Measurements from ENCODE around the gene OBP2A. TPM values are rescaled to one million over a fixed set of nuclear protein-coding genes. Genes with fewer than 3 reads are reported as not detected.

OBP2A gene
- total RNA-seq, 6 donors from 2014 or later = not detected

DNA sequence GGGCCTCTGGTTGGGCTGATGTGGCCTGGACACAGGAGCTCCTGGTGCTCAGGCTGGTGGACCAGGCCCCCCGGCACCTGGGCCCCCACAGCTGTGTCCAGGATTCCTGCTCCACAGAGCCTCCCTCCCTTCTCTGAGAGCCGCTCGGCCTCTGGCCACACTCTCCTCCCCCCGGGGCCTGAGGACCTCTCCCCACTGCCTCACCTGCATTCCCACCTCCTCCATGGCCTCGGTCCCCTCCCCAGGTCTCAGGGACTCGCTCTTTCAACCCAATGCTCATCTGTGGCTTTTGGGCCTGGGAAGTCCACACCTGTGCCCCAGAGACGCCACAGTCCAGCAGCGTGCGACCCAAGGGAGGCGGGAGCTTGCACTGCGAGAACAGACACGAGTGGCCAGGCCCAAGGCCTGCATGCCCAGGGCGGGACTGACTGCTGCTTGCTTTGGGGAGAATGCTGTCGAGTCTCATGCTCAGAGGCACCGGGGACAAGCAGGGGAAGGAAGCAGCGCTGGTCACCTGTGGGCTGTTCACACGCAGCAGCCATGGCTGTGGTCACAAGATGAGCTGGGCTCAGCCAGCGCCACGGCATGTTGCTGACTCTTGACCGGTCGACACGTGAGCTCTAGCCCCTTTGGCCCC is 30.2 kb downstream of the OBP2A start:
- no peaks in the 10 kb centered on the region for H3K36me3 ChIP-seq
- no peak overlapping the region for H3K4me3 ChIP-seq
- H3K4me1 ChIP-seq = no peaks in the 10 kb centered on the region
- H3K27ac ChIP-seq = no peak overlapping the region
- peak in 1 of 2 donors; percentile 23 for ATAC-seq (ENCODE audit: low FRiP score in 2 of 2)
- no peaks in the 10 kb centered on the region for H3K27me3 ChIP-seq
- WGBS, 2 donors = 72 to 83% methylated on average over 18 to 22 of the region's 22 CpGs
- DNase-seq = peak in 1 of 2 donors; percentile 63
- no peaks in the 10 kb centered on the region for H3K9me3 ChIP-seq
- TF ChIP-seq CTCF (IDR thresholded peaks at IDR 0.05) (no peak), EP300 (IDR thresholded peaks at IDR 0.05) (no peak), POLR2AphosphoS5 (IDR thresholded peaks at IDR 0.05) (no peak), POLR2A (IDR thresholded peaks at IDR 0.05) (no peak)

GRCh38 chr9:135577256-135577655 is 31.3 kb downstream of the OBP2A start:
- Histone ChIP-seq H3K9me3 (no peaks in the 10 kb centered on the region), H3K27me3 (no peaks in the 10 kb centered on the region), H3K4me1 (no peaks in the 10 kb centered on the region), H3K36me3 (no peaks in the 10 kb centered on the region), H3K27ac (no peak overlapping the region), H3K4me3 (no peak overlapping the region)
- no peak for TF ChIP-seq CTCF (IDR thresholded peaks at IDR 0.05)
- TF ChIP-seq POLR2A (IDR thresholded peaks at IDR 0.05) = no peak
- TF ChIP-seq POLR2AphosphoS5 (IDR thresholded peaks at IDR 0.05) = no peak
- no peak for TF ChIP-seq EP300 (IDR thresholded peaks at IDR 0.05)
- DNase-seq (no peak), ATAC-seq (ENCODE audit: low FRiP score in 2 of 2) (no peak)
- WGBS, 2 donors = 84 to 85% methylated on average over 10 of the region's 10 CpGs

DNA sequence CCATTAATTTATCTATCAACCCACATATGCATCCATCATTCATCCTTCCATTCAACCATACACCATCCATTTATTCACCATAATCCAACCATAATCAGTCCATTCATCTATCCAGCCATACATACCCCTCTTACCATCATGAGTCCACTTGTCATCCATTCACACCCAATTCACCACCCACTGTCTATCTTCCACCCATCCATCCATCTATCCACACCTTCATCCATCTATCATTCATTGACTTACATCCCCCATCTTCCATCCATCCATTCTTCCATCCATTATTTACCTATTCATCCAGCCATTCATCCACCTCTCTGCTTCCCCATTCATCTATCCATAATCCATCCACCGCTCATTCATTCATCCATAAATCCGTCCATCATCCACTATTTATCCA is 33.4 kb downstream of the OBP2A start:
- Histone ChIP-seq H3K27ac (no peak overlapping the region), H3K36me3 (no peaks in the 10 kb centered on the region), H3K9me3 (no peaks in the 10 kb centered on the region), H3K27me3 (no peaks in the 10 kb centered on the region), H3K4me3 (no peak overlapping the region), H3K4me1 (no peaks in the 10 kb centered on the region)
- TF ChIP-seq EP300 (IDR thresholded peaks at IDR 0.05) (no peak), CTCF (IDR thresholded peaks at IDR 0.05) (no peak), POLR2A (IDR thresholded peaks at IDR 0.05) (no peak), POLR2AphosphoS5 (IDR thresholded peaks at IDR 0.05) (no peak)
- 32 to 53% methylated on average over 2 of the region's 2 CpGs for WGBS, 2 donors
- ATAC-seq (ENCODE audit: low FRiP score in 2 of 2) (no peak), DNase-seq (no peak)

DNA sequence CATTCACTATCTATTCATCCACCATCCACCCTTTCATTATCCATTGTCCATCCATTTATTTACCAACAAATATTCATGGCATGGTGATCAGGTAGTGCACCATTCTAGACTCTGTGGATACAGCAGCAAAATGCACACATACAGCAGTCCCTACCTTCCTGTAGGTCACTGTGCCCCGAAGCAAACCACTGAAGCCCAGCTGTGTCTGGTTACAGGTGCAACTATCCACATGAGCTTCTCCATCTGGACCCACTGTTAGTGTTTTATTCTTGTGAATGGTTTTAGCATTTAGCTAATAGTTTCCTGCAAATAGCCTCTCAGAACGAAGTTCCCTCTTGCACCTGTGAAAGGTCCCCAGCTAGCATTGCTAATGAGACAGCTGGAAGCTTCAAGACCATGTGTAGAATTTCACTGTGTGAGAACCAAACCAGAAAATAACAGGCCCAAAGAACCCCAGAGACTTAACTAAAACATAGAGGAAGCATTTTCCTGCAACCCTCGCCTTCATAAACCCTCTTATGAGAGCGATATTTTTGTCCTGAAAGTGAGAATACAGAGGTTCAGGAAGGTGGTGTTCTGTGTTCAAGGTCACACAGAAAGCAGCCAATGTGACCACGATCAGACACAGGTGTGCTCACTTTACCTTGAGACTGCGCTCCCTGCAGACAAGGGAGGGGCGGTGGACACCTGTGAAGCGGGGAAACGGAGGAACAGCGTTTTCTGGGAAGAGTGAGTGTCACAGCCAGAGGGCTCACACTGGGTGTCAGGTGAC is 34.1 kb downstream of the OBP2A start:
- Histone ChIP-seq H3K9me3 (no peaks in the 10 kb centered on the region), H3K36me3 (no peaks in the 10 kb centered on the region), H3K27ac (no peak overlapping the region), H3K27me3 (no peaks in the 10 kb centered on the region), H3K4me1 (no peaks in the 10 kb centered on the region), H3K4me3 (no peak overlapping the region)
- WGBS, 2 donors = 71 to 76% methylated on average over 10 of the region's 10 CpGs
- no peak for DNase-seq
- TF ChIP-seq POLR2AphosphoS5 (IDR thresholded peaks at IDR 0.05) = no peak
- TF ChIP-seq CTCF (IDR thresholded peaks at IDR 0.05) = no peak
- TF ChIP-seq POLR2A (IDR thresholded peaks at IDR 0.05) = no peak
- TF ChIP-seq EP300 (IDR thresholded peaks at IDR 0.05) = no peak
- no peak for ATAC-seq (ENCODE audit: low FRiP score in 2 of 2)
